Measurements from ENCODE around the gene CIRBP. TPM values are rescaled to one million over a fixed set of nuclear protein-coding genes. Genes with fewer than 3 reads are reported as not detected.

CIRBP gene
- total and polyA plus RNA-seq, 9 of the 15 experiments (the other 6 are each of a cell fraction or from before 2014, with no cell fraction given) = 20.5 to 327 (median 176) TPM

GRCh38 chr19:1315470-1316166 lies 46.5 kb downstream of the CIRBP start (continued):
- TF ChIP-seq ZNF318 (IDR thresholded peaks at IDR 0.05; ENCODE audit: borderline replicate concordance in 1 of 2, low read depth in 1 of 2) (no peak), PTRF (tag; IDR thresholded peaks at IDR 0.05) (no peak), SMAD4 (CRISPR knock-in tag; conservative IDR thresholded peaks at IDR 0.05) (no peak), CCNT2 (IDR thresholded peaks at IDR 0.05; ENCODE audit: borderline replicate concordance, extremely low read depth, insufficient read length, low read depth, low read length) (peak; percentile 67), ZNF77 (CRISPR knock-in tag; IDR thresholded peaks at IDR 0.05) (no peak), MXD1 (CRISPR knock-in tag; IDR thresholded peaks at IDR 0.05; ENCODE audit: borderline replicate concordance, poor library complexity, severe bottlenecking) (no peak), FOXJ3 (CRISPR knock-in tag; IDR thresholded peaks at IDR 0.05) (no peak), HSF4 (CRISPR knock-in tag; IDR thresholded peaks at IDR 0.05; ENCODE audit: borderline replicate concordance) (no peak), ZNF347 (CRISPR knock-in tag; IDR thresholded peaks at IDR 0.05; ENCODE audit: low read depth) (no peak), HOMEZ (CRISPR knock-in tag; IDR thresholded peaks at IDR 0.05) (no peak), IRF9 (tag; IDR thresholded peaks at IDR 0.05) (no peak), CHD4 (IDR thresholded peaks at IDR 0.05; ENCODE audit: insufficient read depth, insufficient replicate concordance, low read depth, low read length, poor library complexity, severe bottlenecking) (no peak), YBX1 (IDR thresholded peaks at IDR 0.05) (no peak), NFATC3 (IDR thresholded peaks at IDR 0.05) (no peak), PRPF4 (IDR thresholded peaks at IDR 0.05; ENCODE audit: insufficient read depth, low read depth, low read length, poor library complexity, severe bottlenecking) (no peak)

Measured in K562 (cell line).